Measurements from ENCODE around the gene SPTLC3.

SPTLC3 gene

DNA sequence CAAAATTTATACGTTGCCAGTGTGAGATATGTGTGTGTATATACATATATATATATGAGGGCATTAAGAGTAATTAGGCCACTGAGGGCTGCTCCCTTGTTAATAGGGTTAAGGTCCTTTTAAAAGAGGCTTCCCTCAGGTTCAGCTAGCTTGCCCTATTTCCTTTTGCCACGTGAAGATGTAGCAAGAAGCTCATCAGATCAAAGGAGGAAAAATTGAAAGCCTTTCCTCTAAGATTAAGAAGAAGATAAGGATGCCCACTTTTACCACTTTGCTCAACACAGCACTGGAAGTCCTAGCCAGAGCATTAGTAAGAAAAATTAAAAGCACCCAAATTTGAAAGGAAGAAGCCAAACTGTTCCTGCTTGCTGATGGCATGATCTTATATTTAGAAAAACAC lies 179.1 kb downstream of the SPTLC3 start (continued):
- TF ChIP-seq TOX (CRISPR knock-in tag; IDR thresholded peaks at IDR 0.05; ENCODE audit: borderline replicate concordance), result no peak

DNA sequence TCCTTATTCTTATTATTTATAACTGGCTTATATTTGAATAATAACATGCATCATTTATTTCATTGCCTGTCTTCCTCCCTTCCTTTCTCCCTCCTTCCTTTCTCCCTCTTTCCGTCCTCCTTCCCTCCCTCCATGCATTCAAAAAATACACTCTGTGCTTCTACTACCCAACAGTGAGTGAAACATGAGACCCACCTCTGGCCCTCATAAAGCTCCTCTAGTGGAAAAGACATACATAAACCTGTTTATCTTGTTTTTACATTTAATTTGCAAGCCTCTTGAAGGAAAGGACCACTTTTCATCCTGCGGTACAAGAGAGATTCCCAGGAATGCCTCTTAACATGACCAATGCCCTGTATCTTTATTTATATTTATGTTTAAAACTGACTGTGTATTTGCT lies 190.5 kb downstream of the SPTLC3 start:
- no peak for TF ChIP-seq ZNF565 (CRISPR knock-in tag; conservative IDR thresholded peaks at IDR 0.05; ENCODE audit: low read depth)
- TF ChIP-seq ARNTL (CRISPR knock-in tag; IDR thresholded peaks at IDR 0.05; ENCODE audit: borderline replicate concordance, low read depth), result no peak
- TF ChIP-seq ZNF8 (CRISPR knock-in tag; IDR thresholded peaks at IDR 0.05), result no peak
- TF ChIP-seq TCF4 (CRISPR knock-in tag; IDR thresholded peaks at IDR 0.05; ENCODE audit: borderline replicate concordance), result no peak
- TF ChIP-seq BACH2 (CRISPR knock-in tag; IDR thresholded peaks at IDR 0.05; ENCODE audit: borderline replicate concordance), result no peak
- TF ChIP-seq OSR1 (CRISPR knock-in tag; IDR thresholded peaks at IDR 0.05), result no peak
- TF ChIP-seq ZFP3 (CRISPR knock-in tag; IDR thresholded peaks at IDR 0.05), result no peak
- TF ChIP-seq ZC3H10 (CRISPR knock-in tag; IDR thresholded peaks at IDR 0.05), result no peak
- no peak for ATAC-seq

DNA sequence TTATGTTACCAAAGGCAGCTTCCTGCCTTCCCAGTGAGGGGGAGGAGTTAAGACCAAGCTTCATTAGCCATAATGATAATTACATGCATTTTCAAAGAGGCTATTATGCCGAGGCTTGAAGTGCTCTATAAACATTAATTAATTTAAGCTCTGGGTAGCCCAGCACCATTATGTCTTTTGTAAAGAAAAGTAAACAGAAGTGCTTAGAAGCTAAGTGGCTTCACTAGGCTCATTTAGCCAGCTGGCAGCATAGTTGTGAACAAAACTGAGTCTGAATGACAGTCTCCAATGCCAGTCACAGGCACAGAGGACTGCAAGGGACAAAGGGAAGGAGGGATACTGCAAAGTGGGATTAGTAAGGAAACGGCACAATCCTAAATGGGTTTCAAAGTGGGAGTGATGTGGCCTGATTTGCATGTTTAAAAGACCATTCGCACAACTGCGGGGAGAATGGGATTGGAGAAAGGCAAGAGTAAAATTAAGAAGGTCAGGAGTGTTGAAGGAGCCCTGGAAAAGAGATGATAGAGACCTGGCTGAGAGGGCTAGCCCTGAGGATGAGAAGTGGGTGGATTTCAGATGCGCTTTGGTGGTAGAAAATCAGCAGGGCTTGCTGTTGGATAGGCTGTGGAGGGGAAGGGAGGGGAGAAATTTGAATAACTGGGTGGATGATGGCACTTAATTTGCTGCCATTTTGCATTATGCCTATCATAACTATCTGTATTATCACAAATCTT lies 192.2 kb downstream of the SPTLC3 start:
- TF ChIP-seq ZFP3 (CRISPR knock-in tag; IDR thresholded peaks at IDR 0.05), result no peak
- no peak for TF ChIP-seq ZFP30 (CRISPR knock-in tag; IDR thresholded peaks at IDR 0.05)
- no peak for TF ChIP-seq SNAI2 (CRISPR knock-in tag; IDR thresholded peaks at IDR 0.05)
- no peak for TF ChIP-seq ZC3H10 (CRISPR knock-in tag; IDR thresholded peaks at IDR 0.05)
- no peak for TF ChIP-seq OSR1 (CRISPR knock-in tag; IDR thresholded peaks at IDR 0.05)
- TF ChIP-seq, protein P1, sequence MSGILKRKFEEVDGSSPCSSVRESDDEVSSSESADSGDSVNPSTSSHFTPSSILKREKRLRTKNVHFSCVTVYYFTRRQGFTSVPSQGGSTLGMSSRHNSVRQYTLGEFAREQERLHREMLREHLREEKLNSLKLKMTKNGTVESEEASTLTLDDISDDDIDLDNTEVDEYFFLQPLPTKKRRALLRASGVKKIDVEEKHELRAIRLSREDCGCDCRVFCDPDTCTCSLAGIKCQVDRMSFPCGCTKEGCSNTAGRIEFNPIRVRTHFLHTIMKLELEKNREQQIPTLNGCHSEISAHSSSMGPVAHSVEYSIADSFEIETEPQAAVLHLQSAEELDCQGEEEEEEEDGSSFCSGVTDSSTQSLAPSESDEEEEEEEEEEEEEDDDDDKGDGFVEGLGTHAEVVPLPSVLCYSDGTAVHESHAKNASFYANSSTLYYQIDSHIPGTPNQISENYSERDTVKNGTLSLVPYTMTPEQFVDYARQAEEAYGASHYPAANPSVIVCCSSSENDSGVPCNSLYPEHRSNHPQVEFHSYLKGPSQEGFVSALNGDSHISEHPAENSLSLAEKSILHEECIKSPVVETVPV (CRISPR knock-in tag; IDR thresholded peaks at IDR 0.05), result no peak
- TF ChIP-seq PPARA (CRISPR knock-in tag; IDR thresholded peaks at IDR 0.05; ENCODE audit: borderline replicate concordance), result no peak
- ATAC-seq, result no peak

DNA sequence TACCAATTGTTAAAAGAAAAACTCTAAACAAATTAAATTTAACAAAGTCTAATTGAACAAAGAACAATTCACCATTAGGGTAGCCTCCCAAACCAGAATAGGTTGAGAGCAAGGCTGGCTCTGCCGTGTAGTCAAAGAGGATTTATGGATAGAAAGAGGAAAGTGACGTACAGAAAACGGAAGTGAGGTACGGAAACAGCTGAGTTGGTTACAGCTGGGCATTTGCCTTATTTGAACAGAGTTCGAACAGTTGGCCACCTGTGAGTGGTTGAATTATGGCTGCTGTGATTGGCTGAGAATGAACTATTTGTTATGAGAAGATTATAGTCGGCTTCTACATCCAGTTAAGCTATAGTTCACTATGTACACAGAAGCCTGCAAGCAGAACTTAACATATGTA lies 193.8 kb downstream of the SPTLC3 start:
- no peak for ATAC-seq
- TF ChIP-seq ZFP30 (CRISPR knock-in tag; IDR thresholded peaks at IDR 0.05) (no peak), ZNF8 (CRISPR knock-in tag; IDR thresholded peaks at IDR 0.05) (no peak), BACH2 (CRISPR knock-in tag; IDR thresholded peaks at IDR 0.05; ENCODE audit: borderline replicate concordance) (no peak), ARNTL (CRISPR knock-in tag; IDR thresholded peaks at IDR 0.05; ENCODE audit: borderline replicate concordance, low read depth) (no peak), SNAI2 (CRISPR knock-in tag; IDR thresholded peaks at IDR 0.05) (no peak), OSR1 (CRISPR knock-in tag; IDR thresholded peaks at IDR 0.05) (no peak), ZNF565 (CRISPR knock-in tag; conservative IDR thresholded peaks at IDR 0.05; ENCODE audit: low read depth) (no peak), TOX (CRISPR knock-in tag; IDR thresholded peaks at IDR 0.05; ENCODE audit: borderline replicate concordance) (no peak), PPARA (CRISPR knock-in tag; IDR thresholded peaks at IDR 0.05; ENCODE audit: borderline replicate concordance) (no peak), ZC3H10 (CRISPR knock-in tag; IDR thresholded peaks at IDR 0.05) (no peak), ZNF70 (CRISPR knock-in tag; IDR thresholded peaks at IDR 0.05) (no peak), ISL1 (CRISPR knock-in tag; IDR thresholded peaks at IDR 0.05) (no peak), GLIS3 (CRISPR knock-in tag; IDR thresholded peaks at IDR 0.05) (no peak)
- TF ChIP-seq, protein P2, sequence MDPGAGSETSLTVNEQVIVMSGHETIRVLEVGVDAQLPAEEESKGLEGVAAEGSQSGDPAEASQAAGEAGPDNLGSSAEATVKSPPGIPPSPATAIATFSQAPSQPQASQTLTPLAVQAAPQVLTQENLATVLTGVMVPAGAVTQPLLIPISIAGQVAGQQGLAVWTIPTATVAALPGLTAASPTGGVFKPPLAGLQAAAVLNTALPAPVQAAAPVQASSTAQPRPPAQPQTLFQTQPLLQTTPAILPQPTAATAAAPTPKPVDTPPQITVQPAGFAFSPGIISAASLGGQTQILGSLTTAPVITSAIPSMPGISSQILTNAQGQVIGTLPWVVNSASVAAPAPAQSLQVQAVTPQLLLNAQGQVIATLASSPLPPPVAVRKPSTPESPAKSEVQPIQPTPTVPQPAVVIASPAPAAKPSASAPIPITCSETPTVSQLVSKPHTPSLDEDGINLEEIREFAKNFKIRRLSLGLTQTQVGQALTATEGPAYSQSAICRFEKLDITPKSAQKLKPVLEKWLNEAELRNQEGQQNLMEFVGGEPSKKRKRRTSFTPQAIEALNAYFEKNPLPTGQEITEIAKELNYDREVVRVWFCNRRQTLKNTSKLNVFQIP (CRISPR knock-in tag; IDR thresholded peaks at IDR 0.05; ENCODE audit: borderline replicate concordance, low read depth), result no peak
- TF ChIP-seq, protein P3, sequence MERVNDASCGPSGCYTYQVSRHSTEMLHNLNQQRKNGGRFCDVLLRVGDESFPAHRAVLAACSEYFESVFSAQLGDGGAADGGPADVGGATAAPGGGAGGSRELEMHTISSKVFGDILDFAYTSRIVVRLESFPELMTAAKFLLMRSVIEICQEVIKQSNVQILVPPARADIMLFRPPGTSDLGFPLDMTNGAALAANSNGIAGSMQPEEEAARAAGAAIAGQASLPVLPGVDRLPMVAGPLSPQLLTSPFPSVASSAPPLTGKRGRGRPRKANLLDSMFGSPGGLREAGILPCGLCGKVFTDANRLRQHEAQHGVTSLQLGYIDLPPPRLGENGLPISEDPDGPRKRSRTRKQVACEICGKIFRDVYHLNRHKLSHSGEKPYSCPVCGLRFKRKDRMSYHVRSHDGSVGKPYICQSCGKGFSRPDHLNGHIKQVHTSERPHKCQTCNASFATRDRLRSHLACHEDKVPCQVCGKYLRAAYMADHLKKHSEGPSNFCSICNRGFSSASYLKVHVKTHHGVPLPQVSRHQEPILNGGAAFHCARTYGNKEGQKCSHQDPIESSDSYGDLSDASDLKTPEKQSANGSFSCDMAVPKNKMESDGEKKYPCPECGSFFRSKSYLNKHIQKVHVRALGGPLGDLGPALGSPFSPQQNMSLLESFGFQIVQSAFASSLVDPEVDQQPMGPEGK (CRISPR knock-in tag; IDR thresholded peaks at IDR 0.05; ENCODE audit: borderline replicate concordance), result no peak
- TF ChIP-seq, protein P1 (CRISPR knock-in tag; IDR thresholded peaks at IDR 0.05), result no peak

DNA sequence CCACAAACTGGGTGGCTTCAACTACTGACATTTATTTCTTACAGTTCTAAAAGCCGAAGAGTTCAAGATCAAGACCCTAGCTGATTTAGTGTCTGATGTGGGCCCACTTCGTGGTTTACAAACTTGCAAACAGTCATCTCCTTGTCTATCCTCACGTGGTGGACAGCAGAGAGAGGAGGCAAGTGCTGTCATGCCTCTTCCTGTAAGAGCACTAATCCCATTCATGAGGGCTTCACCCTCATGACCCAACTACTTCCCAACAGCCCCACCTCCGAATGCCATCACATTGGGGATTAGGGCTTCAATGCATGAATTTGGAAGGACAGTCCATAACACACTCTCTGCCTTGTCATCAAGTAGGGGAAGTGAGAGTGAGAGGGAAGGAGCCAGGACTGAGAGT lies 196.7 kb downstream of the SPTLC3 start:
- ATAC-seq, result no peak
- TF ChIP-seq RARB (CRISPR knock-in tag; IDR thresholded peaks at IDR 0.05) (no peak), ZFP30 (CRISPR knock-in tag; IDR thresholded peaks at IDR 0.05) (no peak), BACH2 (CRISPR knock-in tag; IDR thresholded peaks at IDR 0.05; ENCODE audit: borderline replicate concordance) (no peak), OSR1 (CRISPR knock-in tag; IDR thresholded peaks at IDR 0.05) (no peak), CSDC2 (CRISPR knock-in tag; IDR thresholded peaks at IDR 0.05) (no peak), ESRRG (CRISPR knock-in tag; IDR thresholded peaks at IDR 0.05) (no peak)
- TF ChIP-seq, protein P1 (CRISPR knock-in tag; IDR thresholded peaks at IDR 0.05), result no peak

All from SK-N-SH treated with all-trans-retinoic acid at 6 μM for 48 hours (cell line).